Measurements from ENCODE around the gene H1-8. TPM values are rescaled to one million over a fixed set of nuclear protein-coding genes. Genes with fewer than 3 reads are reported as not detected.

The H1-8 gene, protein sequence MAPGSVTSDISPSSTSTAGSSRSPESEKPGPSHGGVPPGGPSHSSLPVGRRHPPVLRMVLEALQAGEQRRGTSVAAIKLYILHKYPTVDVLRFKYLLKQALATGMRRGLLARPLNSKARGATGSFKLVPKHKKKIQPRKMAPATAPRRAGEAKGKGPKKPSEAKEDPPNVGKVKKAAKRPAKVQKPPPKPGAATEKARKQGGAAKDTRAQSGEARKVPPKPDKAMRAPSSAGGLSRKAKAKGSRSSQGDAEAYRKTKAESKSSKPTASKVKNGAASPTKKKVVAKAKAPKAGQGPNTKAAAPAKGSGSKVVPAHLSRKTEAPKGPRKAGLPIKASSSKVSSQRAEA
- not detected in 2 replicates for total RNA-seq (2014; rRNA removed; shearing (Covaris generic))

DNA sequence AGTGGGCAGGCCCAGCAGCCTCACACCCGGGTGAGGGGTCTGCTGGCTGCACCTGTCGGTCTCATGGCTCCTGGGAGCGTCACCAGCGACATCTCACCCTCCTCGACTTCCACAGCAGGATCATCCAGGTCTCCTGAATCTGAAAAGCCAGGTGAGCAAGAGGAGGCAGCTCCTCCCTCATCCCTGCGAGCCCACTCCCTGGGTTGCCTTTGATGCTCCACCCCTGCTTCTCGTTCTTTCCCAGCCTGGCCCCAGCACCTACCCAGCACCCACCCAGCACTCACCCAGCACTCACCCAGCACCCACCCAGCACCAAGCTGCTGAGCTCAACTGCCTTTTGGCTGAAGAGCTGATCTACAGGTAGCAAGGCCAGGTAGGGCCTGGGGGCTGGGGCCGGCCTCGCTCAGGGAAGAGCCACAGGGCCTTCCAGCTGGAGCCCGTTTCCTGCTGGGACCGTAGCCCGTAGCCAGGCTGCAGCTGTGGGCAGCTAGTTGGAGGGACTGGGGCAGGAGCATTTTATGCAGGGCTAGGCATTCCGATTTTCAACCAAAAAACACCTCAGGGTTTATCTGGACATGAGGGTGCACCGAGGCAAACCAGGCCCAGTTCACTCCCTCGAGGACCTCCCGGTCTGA, at the start of gene H1-8:
Gene H1-8 (plus strand): TSS at position 20 of the 635 bp plus-strand sequence. CDS start 44 bp downstream, at position 64.

DNA sequence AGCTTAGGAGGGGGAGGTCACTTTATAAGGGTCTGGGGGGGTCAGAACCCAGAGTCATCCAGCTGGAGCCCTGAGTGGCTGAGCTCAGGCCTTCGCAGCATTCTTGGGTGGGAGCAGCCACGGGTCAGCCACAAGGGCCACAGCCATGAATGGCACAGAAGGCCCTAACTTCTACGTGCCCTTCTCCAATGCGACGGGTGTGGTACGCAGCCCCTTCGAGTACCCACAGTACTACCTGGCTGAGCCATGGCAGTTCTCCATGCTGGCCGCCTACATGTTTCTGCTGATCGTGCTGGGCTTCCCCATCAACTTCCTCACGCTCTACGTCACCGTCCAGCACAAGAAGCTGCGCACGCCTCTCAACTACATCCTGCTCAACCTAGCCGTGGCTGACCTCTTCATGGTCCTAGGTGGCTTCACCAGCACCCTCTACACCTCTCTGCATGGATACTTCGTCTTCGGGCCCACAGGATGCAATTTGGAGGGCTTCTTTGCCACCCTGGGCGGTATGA, 14.3 kb upstream of the H1-8 start, which contains the start of gene RHO:
Gene RHO (plus strand): TSS at position 51 of the 512 bp plus-strand sequence. CDS start 95 bp downstream, at position 146.

Small RNA genes lying within 50 kb of the gene (small RNA-seq; reads per million reads assigned to genes)
- not detected for gene RN7SL752P

Other genes starting within 250 kb of the H1-8 start
- 0.08 and 0.16 TPM in 2 replicates for gene EFCAB12, start 114.5 kb upstream of the H1-8 start, total RNA-seq (2014; rRNA removed; shearing (Covaris generic))
- gene MBD4, start 103.2 kb upstream of the H1-8 start, total RNA-seq (2014; rRNA removed; shearing (Covaris generic)), result 16.3 and 28.3 TPM in 2 replicates
- gene IFT122, start 103.0 kb upstream of the H1-8 start, total RNA-seq (2014; rRNA removed; shearing (Covaris generic)), result 16.0 and 16.7 TPM in 2 replicates
- gene RHO, start 14.5 kb upstream of the H1-8 start, total RNA-seq (2014; rRNA removed; shearing (Covaris generic)), result not detected in 2 replicates
- 32.7 and 37.6 TPM in 2 replicates for gene PLXND1, start 63.5 kb downstream of the H1-8 start, total RNA-seq (2014; rRNA removed; shearing (Covaris generic))